Activated T-cell treated with anti-CD3 and anti-CD28 coated beads, Interleukin-2, amount 50 U/mL, for 4 hours (primary cell): ENCODE results near the gene NOTCH2. TPM values are rescaled to one million over a fixed set of nuclear protein-coding genes. Genes with fewer than 3 reads are reported as not detected.

Experiments used
- total RNA-seq, 3 donors: library from RNA; stranded (reverse); gene quantifications; one replicate each; pipeline ENCODE4 v1.2.1, GENCODE V29; 2021

Gene NOTCH2
- total RNA-seq, 3 donors from 2014 or later, result 53.4 to 60.8 (median 53.4) TPM

Other genes with a start within 250 kb of the NOTCH2 start
- gene ADAM30, start 173.1 kb downstream of the NOTCH2 start, total RNA-seq, result not detected
- 10 to 100 TPM; 19.8 to 22.6 (median 20.2) TPM for gene SEC22B, start 106.9 kb upstream of the NOTCH2 start, total RNA-seq